Glutamatergic neuron (in vitro differentiated cells): ENCODE data around the gene GLIS1. TPM values are rescaled to one million over a fixed set of nuclear protein-coding genes. Genes with fewer than 3 reads are reported as not detected.
A peak's percentile ranks its signal among the peaks of the same experiment; 100 is the strongest.

Experiments used
- DNase-seq: peaks from one replicate; pipeline ENCODE4 v3.0.0; 2022
- H3K27ac Mint-ChIP-seq: one replicate; pipeline ENCODE4 v1.8.0; 2020; ENCODE audit warnings: mild to moderate bottlenecking, mixed read lengths, inconsistent platforms; ENCODE audit not compliant: unreplicated experiment
- H3K27me3 Mint-ChIP-seq: one replicate; pipeline ENCODE4 v1.8.0; 2020; ENCODE audit warnings: mild to moderate bottlenecking, moderate library complexity, mixed read lengths, inconsistent platforms; ENCODE audit not compliant: unreplicated experiment
- H3K36me3 Mint-ChIP-seq: one replicate; pipeline ENCODE4 v1.8.0; 2020; ENCODE audit warnings: mild to moderate bottlenecking, mixed read lengths, inconsistent platforms; ENCODE audit not compliant: unreplicated experiment
- H3K4me1 Mint-ChIP-seq: one replicate; pipeline ENCODE4 v1.8.0; 2020; ENCODE audit warnings: mild to moderate bottlenecking, low read depth, mixed read lengths, inconsistent platforms; ENCODE audit not compliant: unreplicated experiment
- H3K4me3 Mint-ChIP-seq: one replicate; pipeline ENCODE4 v1.8.0; 2020; ENCODE audit warnings: mild to moderate bottlenecking, mixed read lengths, inconsistent platforms; ENCODE audit not compliant: unreplicated experiment
- H3K9me3 Mint-ChIP-seq: one replicate; pipeline ENCODE4 v1.8.0; 2020; ENCODE audit warnings: mild to moderate bottlenecking, moderate library complexity, mixed read lengths, inconsistent platforms; ENCODE audit not compliant: unreplicated experiment
- CTCF ChIP-seq: fragments of 200-600 bp; sonication (generic); IDR thresholded peaks from one replicate; pipeline ENCODE4 v1.5.0; 2021; ENCODE audit not compliant: partially characterized antibody, unreplicated experiment
- total RNA-seq: library from RNA; stranded (reverse); fragmentation: NEBNext Ultra II Directional; extraction: Animal tissue kit (Norgen Biotek cat#: 25700); gene quantifications from one replicate; pipeline ENCODE4 v1.2.1, GENCODE V29; 2021; ENCODE audit not compliant: unreplicated experiment

GLIS1 gene
- total RNA-seq, 1 donor from 2014 or later = 0.76 TPM

- peaks cover 19% of the 10 kb centered on the region for H3K27me3 Mint-ChIP-seq
- TF ChIP-seq CTCF = no peak
These were observed 197.7 kb downstream of the GLIS1 start for GRCh38 chr1:53541263-53541625.

GRCh38 chr1:53540604-53541262 lies 198.2 kb downstream of the GLIS1 start:
- H3K36me3 Mint-ChIP-seq = no peaks in the 10 kb centered on the region
- peak; percentile 2 for DNase-seq
- H3K9me3 Mint-ChIP-seq = peaks cover 11% of the 10 kb centered on the region
- peaks cover 21% of the 10 kb centered on the region for H3K4me1 Mint-ChIP-seq
- H3K4me3 Mint-ChIP-seq = no peak overlapping the region
- no peak for TF ChIP-seq CTCF
- H3K27ac Mint-ChIP-seq = no peak overlapping the region
- peaks cover 15% of the 10 kb centered on the region for H3K27me3 Mint-ChIP-seq

More at GRCh38 chr1:53541263-53541625, 197.7 kb downstream of the GLIS1 start:
- Mint-ChIP-seq H3K27ac (peak overlapping the region; percentile 34), H3K9me3 (peaks cover 9% of the 10 kb centered on the region), H3K4me1 (peaks cover 16% of the 10 kb centered on the region), H3K36me3 (no peaks in the 10 kb centered on the region), H3K4me3 (peak overlapping the region; percentile 27)
- DNase-seq = peak; percentile 4

DNA sequence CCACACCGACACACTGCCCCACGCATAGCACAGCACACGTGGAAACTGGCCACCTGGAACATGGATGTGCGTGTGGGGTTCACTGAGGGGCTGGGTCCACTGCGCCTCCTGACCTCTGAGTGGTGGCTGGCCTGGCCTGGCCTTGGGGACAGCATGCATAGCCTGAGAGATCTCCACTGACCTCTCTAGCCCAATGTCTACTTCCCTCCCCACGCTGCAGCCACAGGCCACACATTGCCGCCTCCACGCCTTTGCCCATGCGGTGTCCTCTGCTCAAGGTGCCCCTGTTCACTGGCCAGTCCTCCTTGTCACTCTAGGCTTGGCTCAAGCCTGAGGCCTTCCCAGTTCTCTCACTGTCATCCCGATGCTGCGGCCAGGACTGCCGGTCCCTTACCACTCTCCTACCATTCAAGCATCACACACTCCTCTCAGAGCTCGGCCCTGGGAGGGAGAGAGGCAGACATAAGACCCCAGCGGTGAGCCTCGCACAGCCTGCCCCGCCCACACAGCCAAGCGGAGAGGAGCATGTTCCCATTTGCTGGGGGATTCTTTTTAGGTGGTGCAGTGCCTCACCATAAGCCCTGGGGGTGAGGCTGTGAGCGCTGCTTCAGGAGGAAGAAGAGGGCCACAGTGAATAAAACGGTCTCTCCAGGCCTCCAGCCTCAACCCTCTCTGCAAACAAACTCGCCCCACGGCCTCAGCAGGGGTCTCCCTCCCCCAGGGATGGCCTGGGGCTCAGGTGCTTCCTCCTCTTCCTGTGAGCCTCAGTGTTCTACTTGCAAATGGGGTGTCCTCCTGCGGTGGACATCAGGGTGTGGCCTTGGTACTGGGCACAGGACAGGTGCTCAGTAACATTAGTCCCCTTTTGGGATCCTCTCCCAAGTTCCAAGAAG lies 199.0 kb downstream of the GLIS1 start:
- peaks cover 25% of the 10 kb centered on the region for H3K4me1 Mint-ChIP-seq
- no peak for TF ChIP-seq CTCF

GRCh38 chr1:53539226-53539625 lies 199.7 kb downstream of the GLIS1 start:
- no peak overlapping the region for H3K4me3 Mint-ChIP-seq
- H3K27me3 Mint-ChIP-seq = peaks cover 14% of the 10 kb centered on the region
- no peaks in the 10 kb centered on the region for H3K36me3 Mint-ChIP-seq
- TF ChIP-seq CTCF = no peak
- peaks cover 7% of the 10 kb centered on the region for H3K9me3 Mint-ChIP-seq
- H3K27ac Mint-ChIP-seq = peak overlapping the region; percentile 2
- DNase-seq = no peak
- peaks cover 25% of the 10 kb centered on the region for H3K4me1 Mint-ChIP-seq

More for the DNA sequence above, 199.0 kb downstream of the GLIS1 start:
- no peak for DNase-seq
- Mint-ChIP-seq H3K36me3 (no peaks in the 10 kb centered on the region), H3K9me3 (peaks cover 7% of the 10 kb centered on the region), H3K4me3 (no peak overlapping the region), H3K27me3 (peaks cover 15% of the 10 kb centered on the region), H3K27ac (peak overlapping the region; percentile 10)

GRCh38 chr1:53536606-53537005 lies 202.4 kb downstream of the GLIS1 start:
- Mint-ChIP-seq H3K36me3 (peaks cover 4% of the 10 kb centered on the region), H3K4me3 (no peak overlapping the region), H3K9me3 (peaks cover 7% of the 10 kb centered on the region), H3K4me1 (peaks cover 21% of the 10 kb centered on the region), H3K27ac (no peak overlapping the region), H3K27me3 (peaks cover 18% of the 10 kb centered on the region)
- DNase-seq = no peak
- no peak for TF ChIP-seq CTCF
